HepG2 (cell line): ENCODE measurements around the gene PLEKHN1. TPM values are rescaled to one million over a fixed set of nuclear protein-coding genes. Genes with fewer than 3 reads are reported as not detected.
A peak's percentile ranks its signal among the peaks of the same experiment; 100 is the strongest.

Experiments
- JUNB ChIP-seq: sonication (generic); formaldehyde crosslinking; IDR thresholded peaks from 2 replicates; pipeline ENCODE4 v1.8.0; 2022; ENCODE audit warnings: missing genetic modification reagents, mild to moderate bottlenecking, borderline replicate concordance
- MED1 ChIP-seq: sonication (generic); formaldehyde crosslinking; IDR thresholded peaks from 2 replicates; pipeline ENCODE4 v1.4.0; 2020; ENCODE audit warnings: missing genetic modification reagents
- NKX3-1 ChIP-seq: sonication (generic); formaldehyde crosslinking; IDR thresholded peaks from 2 replicates; pipeline ENCODE4 v1.5.0; 2020; ENCODE audit warnings: missing genetic modification reagents
- POLR2G ChIP-seq: fragments of 200-400 bp; formaldehyde crosslinking; IDR thresholded peaks from 2 replicates; pipeline ENCODE4 v1.6.1; 2018; ENCODE audit warnings: mild to moderate bottlenecking, low read depth, low read length, moderate library complexity
- SRF ChIP-seq: IDR thresholded peaks from 2 replicates; pipeline ENCODE4 v1.6.1; 2011; ENCODE audit warnings: mild to moderate bottlenecking, low read depth, low read length, moderate library complexity
- TGIF2 ChIP-seq: IDR thresholded peaks from 2 replicates; pipeline ENCODE4 v1.6.1; 2016; ENCODE audit warnings: control low read depth, missing compliant biosample characterization
- YY1 ChIP-seq: IDR thresholded peaks from 2 replicates; pipeline ENCODE4 v1.6.1; 2011; ENCODE audit warnings: low read length, low read depth, moderate library complexity, mild to moderate bottlenecking; ENCODE audit not compliant: insufficient read depth, insufficient replicate concordance
- ZBTB40 ChIP-seq, 2 experiments: fragments of 450-650 bp in 1 of 2; sonication (generic) in 1 of 2; formaldehyde crosslinking in 1 of 2; IDR thresholded peaks; 2 replicates each; pipeline versions ENCODE4 v1.6.1 to v1.8.0; 2016 to 2022; ENCODE audit warnings: antibody characterized with exemption in 1 of 2, mild to moderate bottlenecking in 1 of 2, missing genetic modification reagents in 1 of 2
- ZNF143 ChIP-seq: sonication (generic); formaldehyde crosslinking; IDR thresholded peaks from 2 replicates; pipeline ENCODE4 v1.4.0; 2020; ENCODE audit warnings: missing genetic modification reagents
- ZNF577 ChIP-seq: sonication (generic); formaldehyde crosslinking; IDR thresholded peaks from 2 replicates; pipeline ENCODE4 v1.4.0; 2020; ENCODE audit warnings: mild to moderate bottlenecking, low read depth, missing genetic modification reagents, borderline replicate concordance
- ZNF749 ChIP-seq: sonication (generic); formaldehyde crosslinking; IDR thresholded peaks from 2 replicates; pipeline ENCODE4 v1.8.0; 2022; ENCODE audit warnings: mild to moderate bottlenecking, missing genetic modification reagents, moderate library complexity, borderline replicate concordance
- ZNF776 ChIP-seq: sonication (generic); formaldehyde crosslinking; IDR thresholded peaks from 2 replicates; pipeline ENCODE4 v1.4.0; 2020; ENCODE audit warnings: mild to moderate bottlenecking, missing genetic modification reagents
- ZZZ3 ChIP-seq: sonication (generic); formaldehyde crosslinking; IDR thresholded peaks from 2 replicates; pipeline ENCODE4 v1.4.0; 2020; ENCODE audit warnings: missing genetic modification reagents, mild to moderate bottlenecking, borderline replicate concordance
- polyA plus RNA-seq, 8 experiments: library from polyadenylated mRNA; depleted of rRNA in 3 of 8; stranded (reverse) in 7 of 8; unstranded in 1 of 8; fragments of >200 nt; fragmentation: Illumina TruSeq in 4 of 8; extraction: Trizol in 4 of 8; gene quantifications; 2 replicates each; pipeline versions ENCODE4 v1.2.1 to v1.2.3, GENCODE V29; 2011 to 2016; ENCODE audit warnings: low read depth in 4 of 8, missing spikeins in 1 of 8, mixed read lengths in 1 of 8; ENCODE audit not compliant: insufficient read depth in 1 of 8
- total RNA-seq, 5 experiments: library from RNA; depleted of rRNA; stranded (reverse); fragments of >200 nt; fragmentation: Illumina TruSeq; extraction: Trizol; gene quantifications; 2 replicates each; pipeline ENCODE4 v1.2.3, GENCODE V29; 2016; ENCODE audit warnings: low read depth in 1 of 5
- TF ChIP-seq, protein P1 (sequence below): sonication (generic); formaldehyde crosslinking; IDR thresholded peaks from 2 replicates; pipeline ENCODE4 v1.4.0; 2020; ENCODE audit warnings: missing genetic modification reagents
- TF ChIP-seq, protein P2 (sequence below): sonication (generic); formaldehyde crosslinking; IDR thresholded peaks from 2 replicates; pipeline ENCODE4 v1.4.0; 2020; ENCODE audit warnings: mild to moderate bottlenecking, missing genetic modification reagents

Gene PLEKHN1
- total and polyA plus RNA-seq, 2 of the 13 experiments (the other 11 are each of a cell fraction or from before 2014, with no cell fraction given) = 0.42 to 0.58 TPM

GRCh38 chr1:1006305-1007159, 40.2 kb downstream of the PLEKHN1 start (continued):
- TF ChIP-seq ZBTB40 (IDR thresholded peaks at IDR 0.05) (no peak), ZBTB40 (CRISPR knock-in tag; IDR thresholded peaks at IDR 0.05) (peak; percentile 74), ZNF749 (CRISPR knock-in tag) (no peak), ZZZ3 (CRISPR knock-in tag) (peak; percentile 91), ZNF776 (no peak), TGIF2 (peak; percentile 92), YY1 (peak; percentile 78), ZNF143 (CRISPR knock-in tag) (peak; percentile 64), POLR2G (peak; percentile 86), NKX3-1 (CRISPR knock-in tag) (peak; percentile 82), MED1 (CRISPR knock-in tag) (peak; percentile 94), ZNF577 (CRISPR knock-in tag) (0 out of 2 replicates have a peak, but pooled peaks have one; percentile 66), SRF (no peak), JUNB (peak; percentile 98)
- TF ChIP-seq, protein P1, sequence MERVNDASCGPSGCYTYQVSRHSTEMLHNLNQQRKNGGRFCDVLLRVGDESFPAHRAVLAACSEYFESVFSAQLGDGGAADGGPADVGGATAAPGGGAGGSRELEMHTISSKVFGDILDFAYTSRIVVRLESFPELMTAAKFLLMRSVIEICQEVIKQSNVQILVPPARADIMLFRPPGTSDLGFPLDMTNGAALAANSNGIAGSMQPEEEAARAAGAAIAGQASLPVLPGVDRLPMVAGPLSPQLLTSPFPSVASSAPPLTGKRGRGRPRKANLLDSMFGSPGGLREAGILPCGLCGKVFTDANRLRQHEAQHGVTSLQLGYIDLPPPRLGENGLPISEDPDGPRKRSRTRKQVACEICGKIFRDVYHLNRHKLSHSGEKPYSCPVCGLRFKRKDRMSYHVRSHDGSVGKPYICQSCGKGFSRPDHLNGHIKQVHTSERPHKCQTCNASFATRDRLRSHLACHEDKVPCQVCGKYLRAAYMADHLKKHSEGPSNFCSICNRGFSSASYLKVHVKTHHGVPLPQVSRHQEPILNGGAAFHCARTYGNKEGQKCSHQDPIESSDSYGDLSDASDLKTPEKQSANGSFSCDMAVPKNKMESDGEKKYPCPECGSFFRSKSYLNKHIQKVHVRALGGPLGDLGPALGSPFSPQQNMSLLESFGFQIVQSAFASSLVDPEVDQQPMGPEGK = peak; percentile 76
- TF ChIP-seq, protein P2, sequence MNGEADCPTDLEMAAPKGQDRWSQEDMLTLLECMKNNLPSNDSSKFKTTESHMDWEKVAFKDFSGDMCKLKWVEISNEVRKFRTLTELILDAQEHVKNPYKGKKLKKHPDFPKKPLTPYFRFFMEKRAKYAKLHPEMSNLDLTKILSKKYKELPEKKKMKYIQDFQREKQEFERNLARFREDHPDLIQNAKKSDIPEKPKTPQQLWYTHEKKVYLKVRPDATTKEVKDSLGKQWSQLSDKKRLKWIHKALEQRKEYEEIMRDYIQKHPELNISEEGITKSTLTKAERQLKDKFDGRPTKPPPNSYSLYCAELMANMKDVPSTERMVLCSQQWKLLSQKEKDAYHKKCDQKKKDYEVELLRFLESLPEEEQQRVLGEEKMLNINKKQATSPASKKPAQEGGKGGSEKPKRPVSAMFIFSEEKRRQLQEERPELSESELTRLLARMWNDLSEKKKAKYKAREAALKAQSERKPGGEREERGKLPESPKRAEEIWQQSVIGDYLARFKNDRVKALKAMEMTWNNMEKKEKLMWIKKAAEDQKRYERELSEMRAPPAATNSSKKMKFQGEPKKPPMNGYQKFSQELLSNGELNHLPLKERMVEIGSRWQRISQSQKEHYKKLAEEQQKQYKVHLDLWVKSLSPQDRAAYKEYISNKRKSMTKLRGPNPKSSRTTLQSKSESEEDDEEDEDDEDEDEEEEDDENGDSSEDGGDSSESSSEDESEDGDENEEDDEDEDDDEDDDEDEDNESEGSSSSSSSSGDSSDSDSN = peak; percentile 75
